GM20000 (cell line): ENCODE results near the gene GOLGA8G.
"Not testable (repeated sequence)": the region's sequence is repeated elsewhere in the genome, so short reads cannot be mapped to it uniquely, and the experiment has no call there.

Source experiments
- DNase-seq: peaks from one replicate; pipeline ENCODE4 v3.0.0; 2012; ENCODE audit warnings: low spot score

The GOLGA8G gene

GRCh38 chr15:28532954-28533353 is at the start of gene GOLGA8G:
GOLGA8G (minus strand) TSS chr15:28532971; CDS start chr15:28532909, 62 bp downstream.
- DNase-seq: not testable (repeated sequence)

- DNase-seq: not testable (repeated sequence)
These were observed 40.6 kb upstream of the GOLGA8G start for GRCh38 chr15:28573351-28573750.

GRCh38 chr15:28553268-28553667 is 20.5 kb upstream of the GOLGA8G start, which contains the start of gene GOLGA6L25:
GOLGA6L25 (plus strand) TSS chr15:28553568; CDS start chr15:28553629, 61 bp downstream.
- DNase-seq: not testable (repeated sequence)

GRCh38 chr15:28515208-28515607 is 17.6 kb downstream of the GOLGA8G start:
- DNase-seq: not testable (repeated sequence)

- not testable (repeated sequence) for DNase-seq
These were observed 18.6 kb downstream of the GOLGA8G start for GRCh38 chr15:28514128-28514527.

GRCh38 chr15:28508217-28508889 is 24.4 kb downstream of the GOLGA8G start:
- not testable (repeated sequence) for DNase-seq

GRCh38 chr15:28481340-28481739 is 51.4 kb downstream of the GOLGA8G start:
- DNase-seq: not testable (repeated sequence)
